Muscle of arm (tissue), 12 donors: ENCODE results near the gene KRTAP5-3. TPM values are rescaled to one million over a fixed set of nuclear protein-coding genes. Genes with fewer than 3 reads are reported as not detected.
"Not testable (repeated sequence)": the region's sequence is repeated elsewhere in the genome, so short reads cannot be mapped to it uniquely, and the experiment has no call there.

Experiments used
- DNase-seq: peaks from one replicate; pipeline ENCODE4 v3.0.0-alpha.2; 2013
- polyA plus RNA-seq, 12 donors: library from polyadenylated mRNA; unstranded; fragments of 120-200 nt; gene quantifications; one replicate each; pipeline ENCODE4 v1.2.1, GENCODE V29; 2013; ENCODE audit not compliant: insufficient read length in 12 of 12

The KRTAP5-3 gene
- polyA plus RNA-seq, 12 donors, result not detected

DNA sequence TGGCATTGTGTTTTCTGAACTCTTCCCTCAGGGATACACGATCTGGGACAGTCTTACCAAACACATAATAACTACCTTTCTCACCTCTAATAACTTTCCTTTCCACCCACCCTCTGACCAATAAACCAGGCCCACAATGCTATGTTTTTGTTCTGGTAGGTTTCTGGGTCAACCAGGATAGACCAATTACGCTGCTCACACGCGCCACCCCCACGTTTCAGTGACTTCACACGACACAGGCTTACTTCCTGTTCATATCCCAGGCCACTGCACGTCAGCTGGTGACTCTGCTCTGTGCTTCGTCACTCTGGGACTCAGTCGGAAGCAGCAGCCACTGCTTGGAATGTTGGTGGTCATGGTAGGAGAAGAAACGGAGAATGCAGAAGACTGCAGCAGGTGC is 11.2 kb upstream of the KRTAP5-3 start:
- DNase-seq, result no peak

DNA sequence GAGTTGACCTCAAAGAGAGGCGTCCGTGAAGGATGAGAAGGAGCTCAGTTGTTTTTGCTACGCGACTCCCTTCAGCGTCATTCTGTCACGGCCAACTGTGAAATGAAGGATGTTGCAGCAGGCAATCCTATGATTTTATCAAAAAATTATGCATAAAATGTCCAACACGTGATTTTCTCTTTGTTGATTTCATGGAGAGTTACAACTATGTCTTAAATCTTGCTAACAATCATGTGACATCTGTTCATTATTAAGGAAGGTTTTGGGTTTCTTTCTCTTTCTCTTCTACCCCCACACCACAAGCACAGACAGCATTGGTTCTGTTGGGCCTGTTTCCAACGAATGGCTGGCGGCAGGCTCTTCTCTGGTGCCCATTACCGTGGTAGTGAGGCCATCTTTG is 10.0 kb upstream of the KRTAP5-3 start:
- DNase-seq, result no peak

DNA sequence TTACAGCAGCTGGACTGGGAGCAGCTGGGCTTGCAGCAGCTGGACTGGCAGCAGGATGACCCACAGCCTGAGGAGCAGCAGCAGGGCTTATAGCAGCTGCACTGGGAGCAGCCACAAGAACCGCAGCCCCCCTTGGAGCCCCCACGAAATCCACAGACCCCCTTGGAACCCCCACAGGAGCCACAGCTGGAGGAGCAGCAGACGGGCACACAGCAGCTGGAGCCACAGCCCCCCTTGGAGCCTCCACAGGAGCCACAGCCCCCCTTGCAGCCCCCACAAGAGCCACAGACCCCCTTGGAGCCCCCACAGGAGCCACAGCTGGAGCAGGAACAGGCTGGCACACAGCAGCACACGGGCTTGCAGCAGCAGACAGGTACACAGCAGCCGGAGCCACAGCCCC is 362 bp downstream of the KRTAP5-3 start:
- DNase-seq, result not testable (repeated sequence)

DNA sequence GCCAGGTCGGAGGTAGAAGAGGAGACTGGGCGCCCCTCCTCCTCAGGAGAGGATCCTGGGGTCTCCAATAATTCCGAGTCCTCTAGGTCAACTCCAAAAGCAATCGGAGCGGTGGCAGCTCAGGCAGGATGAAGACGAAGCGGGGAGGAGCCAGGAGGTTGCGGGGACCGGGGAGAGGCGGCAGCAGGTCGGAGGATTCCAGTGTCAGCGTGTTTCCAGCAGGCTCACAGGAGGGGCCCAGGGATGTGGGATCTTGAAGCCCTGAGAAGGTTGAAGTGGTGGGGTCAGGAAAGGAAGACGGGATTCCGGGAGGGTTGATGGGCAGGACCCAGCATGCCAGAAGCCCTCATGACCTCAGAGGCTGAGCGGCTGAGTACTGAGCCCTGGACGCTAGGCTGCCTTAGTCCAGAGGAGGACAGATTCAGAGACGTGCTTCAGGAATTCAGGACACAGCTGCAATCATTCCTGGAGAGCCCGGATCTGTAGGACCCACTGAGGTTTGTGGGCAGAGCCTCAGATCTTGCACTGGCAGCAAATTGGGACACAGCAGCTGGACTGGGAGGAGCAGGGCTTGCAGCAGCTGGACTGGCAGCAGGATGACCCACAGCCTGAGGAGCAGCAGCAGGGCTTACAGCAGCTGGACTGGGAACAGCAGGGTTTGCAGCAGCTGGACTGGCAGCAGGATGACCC is 962 bp downstream of the KRTAP5-3 start:
- not testable (repeated sequence) for DNase-seq

DNA sequence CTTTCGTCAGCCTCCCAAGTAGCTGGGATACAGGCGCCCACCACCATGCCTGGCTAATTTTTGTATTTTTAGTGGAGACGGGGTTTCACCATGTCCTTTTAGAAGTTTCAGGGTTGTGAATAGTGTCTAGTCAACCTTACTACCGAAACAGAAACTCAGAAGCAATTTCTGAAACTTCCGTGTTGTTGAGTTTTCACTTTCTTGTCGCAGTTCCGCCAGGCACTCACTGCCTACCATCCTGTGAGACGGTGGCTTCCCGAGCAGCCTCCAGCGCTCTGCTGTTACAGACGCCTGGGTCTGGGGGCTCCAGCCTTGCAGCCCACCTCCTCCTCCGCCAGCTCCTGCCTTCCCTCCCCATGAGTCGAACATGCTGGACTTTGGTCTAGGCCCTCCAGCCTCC is 2.3 kb downstream of the KRTAP5-3 start:
- DNase-seq, result not testable (repeated sequence)

DNA sequence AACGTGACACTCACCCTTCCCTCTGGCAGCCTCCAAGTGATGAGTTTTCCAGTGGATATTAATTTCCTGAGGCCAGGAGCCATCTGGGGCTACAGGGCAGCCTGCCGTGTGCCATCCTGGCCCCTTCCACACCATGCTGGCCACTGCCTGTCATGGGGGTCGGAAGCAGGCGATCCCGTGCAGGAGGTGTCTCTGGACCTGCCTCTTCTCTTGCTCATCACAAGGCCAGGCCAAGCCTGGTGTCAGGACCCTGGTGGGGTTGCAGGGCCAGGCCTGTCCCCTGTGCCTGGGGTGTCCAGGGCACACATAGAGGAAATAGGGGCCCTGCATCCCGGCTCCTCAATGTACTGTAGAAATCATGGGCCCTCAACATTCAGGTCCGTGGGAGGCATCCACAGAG is 3.6 kb downstream of the KRTAP5-3 start:
- DNase-seq, result no peak

GRCh38 chr11:1604181-1604580 is 4.1 kb downstream of the KRTAP5-3 start:
- DNase-seq, result no peak

GRCh38 chr11:1603629-1604028 is 4.6 kb downstream of the KRTAP5-3 start:
- no peak for DNase-seq

- not testable (repeated sequence) for DNase-seq
Measured at GRCh38 chr11:1601663-1602062, 6.6 kb downstream of the KRTAP5-3 start.

DNA sequence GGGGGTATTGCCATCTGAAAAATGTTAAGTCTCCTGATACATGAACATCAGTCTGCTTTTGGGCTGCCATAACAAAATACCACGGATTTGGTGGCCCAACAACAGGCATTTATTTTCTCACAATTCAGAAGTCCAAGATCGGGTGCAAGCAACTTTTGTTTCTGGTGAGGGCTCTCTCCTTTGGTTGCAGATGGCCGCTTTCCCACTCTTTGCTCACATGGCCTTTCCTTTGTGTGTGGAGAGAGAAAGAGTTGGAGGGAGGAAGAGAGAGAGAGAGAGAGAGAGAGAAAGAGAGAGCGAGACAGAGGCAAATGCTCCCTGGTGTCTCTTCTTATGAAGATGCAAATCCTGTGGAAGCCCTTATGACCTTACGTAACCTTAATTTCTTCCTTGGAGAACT is 7.6 kb downstream of the KRTAP5-3 start:
- no peak for DNase-seq

GRCh38 chr11:1598816-1599215 is 9.4 kb downstream of the KRTAP5-3 start:
- DNase-seq, result no peak

GRCh38 chr11:1598406-1598805 is 9.9 kb downstream of the KRTAP5-3 start:
- not testable (repeated sequence) for DNase-seq

DNA sequence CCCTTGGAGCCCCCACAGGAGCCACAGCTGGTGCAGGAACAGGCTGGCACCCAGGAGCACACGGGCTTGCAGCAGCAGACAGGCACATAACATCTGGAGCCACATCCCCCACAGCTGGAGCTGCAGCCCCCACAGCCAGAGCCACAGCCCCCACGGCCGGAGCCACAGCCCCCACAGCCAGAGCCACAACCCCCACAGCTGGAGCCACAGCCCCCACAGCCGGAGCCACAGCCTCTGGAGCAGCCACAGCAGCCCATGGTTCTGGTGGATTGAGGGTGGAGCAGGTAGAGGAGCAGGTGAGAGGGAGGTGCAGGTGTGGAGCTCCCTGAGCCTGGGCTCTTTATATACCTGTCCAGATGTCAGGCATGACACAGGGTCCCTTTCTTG is 10.3 kb downstream of the KRTAP5-3 start, which contains the start of gene KRTAP5-2:
KRTAP5-2 (minus strand) TSS at position 301 of the 387 bp plus-strand sequence; CDS start at position 257, 44 bp downstream.
- DNase-seq, result no peak

DNA sequence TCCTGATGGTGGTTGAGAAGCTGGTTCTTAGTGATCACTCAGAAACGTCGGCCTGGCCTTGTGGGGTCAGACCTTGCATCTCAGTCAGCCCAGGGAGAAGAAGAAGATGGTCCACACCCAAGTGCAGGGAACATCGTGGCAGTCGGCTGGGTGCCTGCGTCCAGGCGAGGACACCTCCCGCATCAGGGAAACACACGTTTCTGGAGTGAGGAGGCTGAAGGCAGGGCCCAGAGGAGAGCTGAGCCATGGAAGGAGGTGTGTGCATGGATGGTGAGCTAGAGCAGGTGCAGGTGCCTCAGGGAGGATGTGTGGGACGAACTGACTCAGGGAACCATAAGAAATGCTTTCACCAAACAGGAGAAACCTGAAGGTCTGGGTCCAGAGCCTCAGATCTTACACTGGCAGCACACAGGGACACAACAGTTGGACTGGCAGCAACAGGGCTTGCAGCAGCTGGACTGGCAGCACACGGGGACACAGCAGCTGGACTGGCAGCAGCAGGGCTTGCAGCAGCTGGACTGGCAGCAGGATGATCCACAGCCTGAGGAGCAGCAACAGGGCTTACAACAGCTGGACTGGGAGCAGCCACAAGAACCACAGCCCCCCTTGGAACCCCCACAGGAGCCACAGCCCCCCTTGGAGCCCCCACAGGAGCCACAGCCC is 10.8 kb downstream of the KRTAP5-3 start:
- DNase-seq, result no peak

GRCh38 chr11:1596576-1597121 is 11.6 kb downstream of the KRTAP5-3 start:
- not testable (repeated sequence) for DNase-seq

GRCh38 chr11:1595994-1596575 is 12.2 kb downstream of the KRTAP5-3 start:
- not testable (repeated sequence) for DNase-seq

- DNase-seq, result no peak
Measured at GRCh38 chr11:1592628-1593027, 15.6 kb downstream of the KRTAP5-3 start.

GRCh38 chr11:1589996-1590395 is 18.3 kb downstream of the KRTAP5-3 start:
- no peak for DNase-seq

- not testable (repeated sequence) for DNase-seq
Measured at GRCh38 chr11:1589191-1589963, 18.9 kb downstream of the KRTAP5-3 start.

GRCh38 chr11:1586699-1587098 is 21.6 kb downstream of the KRTAP5-3 start:
- no peak for DNase-seq

DNA sequence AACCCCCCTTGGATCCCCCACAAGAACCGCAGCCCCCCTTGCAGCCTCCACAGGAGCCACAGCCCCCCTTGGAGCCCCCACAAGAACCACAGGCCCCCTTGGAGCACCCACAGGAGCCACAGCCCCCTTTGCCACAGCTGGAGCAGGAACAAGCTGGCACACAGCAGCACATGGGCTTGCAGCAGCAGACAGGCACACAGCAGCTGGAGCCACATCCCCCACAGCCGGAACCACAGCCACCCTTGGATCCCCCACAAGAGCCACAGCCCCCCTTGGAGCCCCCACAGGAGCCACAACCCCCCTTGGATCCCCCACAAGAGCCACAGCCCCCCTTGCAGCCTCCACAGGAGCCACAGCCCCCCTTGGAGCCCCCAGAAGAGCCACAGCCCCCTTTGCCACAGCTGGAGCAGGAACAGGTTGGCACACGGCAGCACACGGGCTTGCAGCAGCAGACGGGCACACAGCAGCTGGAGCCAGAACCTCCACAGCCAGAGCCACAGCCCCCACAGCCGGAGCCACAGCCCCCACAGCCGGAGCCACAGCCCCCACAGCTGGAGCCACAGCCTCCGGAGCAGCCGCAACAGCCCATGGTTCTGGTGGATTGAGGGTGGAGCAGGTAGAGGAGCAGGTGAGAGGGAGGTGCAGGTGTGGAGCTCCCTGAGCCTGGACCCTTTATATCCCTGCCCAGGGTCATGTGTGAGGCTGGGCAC is 23.4 kb downstream of the KRTAP5-3 start, which contains the start of gene KRTAP5-1:
KRTAP5-1 (minus strand) TSS at position 623 of the 710 bp plus-strand sequence; CDS start at position 589, 34 bp downstream.
- not testable (repeated sequence) for DNase-seq
